ENCODE data around the gene NDRG3.

Gene NDRG3

DNA sequence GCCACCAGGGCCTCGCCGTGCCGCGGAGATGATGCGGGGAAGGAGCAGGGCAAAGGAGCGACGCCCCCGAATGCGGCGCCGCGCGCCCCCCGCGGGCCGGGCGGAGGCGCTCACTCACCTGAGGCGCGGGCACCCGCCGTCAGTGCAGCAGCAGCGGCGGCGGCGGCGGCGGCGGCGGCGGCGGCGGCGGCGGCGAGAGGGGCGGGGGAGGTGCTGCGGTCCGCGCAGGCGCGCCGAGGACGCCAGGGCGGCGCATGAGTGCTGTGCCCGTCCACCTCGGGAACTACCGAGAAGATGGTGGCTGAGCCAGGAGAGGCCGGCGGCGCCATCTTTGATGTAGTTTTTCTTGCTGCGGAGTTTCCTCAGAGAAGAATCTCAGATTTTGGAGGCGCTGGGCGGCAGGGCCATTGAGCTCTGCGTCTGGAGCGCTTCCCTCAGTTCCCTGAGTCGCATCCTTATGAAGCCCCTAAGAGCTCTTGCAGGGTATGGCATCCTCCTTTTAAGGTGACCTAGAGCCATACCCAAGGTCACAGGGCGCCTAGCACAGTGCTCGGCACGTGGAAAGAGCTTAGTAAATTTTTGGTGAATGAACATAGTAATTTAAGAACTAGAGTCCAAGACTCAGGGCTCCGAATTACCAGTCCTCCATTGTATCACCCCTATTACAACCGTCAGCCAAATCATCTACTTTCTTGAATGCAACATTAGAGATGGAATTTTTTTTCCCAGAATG lies at the start of gene NDRG3:
NDRG3 (minus strand) TSS at position 164 of the 733 bp plus-strand sequence. CDS start 24,355 bp downstream, outside the sequence.
- DNase-seq: peak; percentile 90

DNA sequence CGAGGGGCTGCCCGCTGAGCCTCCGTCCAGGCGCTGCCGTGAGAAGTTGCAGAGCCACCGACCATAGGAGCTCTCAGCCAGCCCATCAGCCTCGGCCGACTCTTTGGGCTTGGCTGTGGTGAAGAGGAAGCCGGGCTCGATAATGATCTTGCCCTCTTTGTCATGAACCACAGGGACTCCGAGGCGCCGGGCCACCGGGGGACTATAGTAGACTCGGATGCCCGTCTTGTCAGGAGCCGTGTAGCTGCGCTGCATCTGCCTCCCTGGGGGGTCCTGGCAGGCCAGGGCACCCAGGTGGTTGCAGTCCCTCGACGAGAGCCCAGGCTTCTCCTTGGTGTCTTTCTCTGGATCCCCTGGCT lies 48.2 kb upstream of the NDRG3 start:
- DNase-seq: no peak

- DNase-seq: no peak
These were observed 47.6 kb upstream of the NDRG3 start for GRCh38 chr20:36793294-36794115.

- DNase-seq: no peak
These were observed 46.5 kb upstream of the NDRG3 start for GRCh38 chr20:36792422-36792821.

DNA sequence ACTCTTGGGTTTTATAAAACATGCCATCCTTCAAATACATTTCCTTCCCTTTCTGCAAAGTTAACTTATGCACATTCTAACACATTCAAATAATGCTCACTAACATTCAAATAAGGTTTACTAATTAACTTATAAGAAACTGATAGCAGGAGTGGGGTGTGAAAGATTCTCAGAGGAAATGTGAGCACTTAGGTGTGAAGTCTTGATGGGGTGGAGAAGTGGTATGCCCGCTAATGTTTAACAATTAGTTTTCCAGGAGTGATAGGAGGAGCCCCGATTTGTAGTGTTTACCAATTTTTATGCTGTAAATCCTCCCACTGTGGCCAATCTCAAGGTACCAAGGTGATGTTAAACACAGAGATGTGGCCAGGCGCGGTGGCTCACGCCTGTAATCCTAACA lies 46.0 kb upstream of the NDRG3 start:
- DNase-seq: no peak

- no peak for DNase-seq
These were observed 40.8 kb upstream of the NDRG3 start for GRCh38 chr20:36786663-36787062.

- DNase-seq: no peak
These were observed 40.4 kb upstream of the NDRG3 start for GRCh38 chr20:36786246-36786645.

- DNase-seq: no peak
These were observed 39.4 kb upstream of the NDRG3 start for GRCh38 chr20:36785308-36785707.

DNA sequence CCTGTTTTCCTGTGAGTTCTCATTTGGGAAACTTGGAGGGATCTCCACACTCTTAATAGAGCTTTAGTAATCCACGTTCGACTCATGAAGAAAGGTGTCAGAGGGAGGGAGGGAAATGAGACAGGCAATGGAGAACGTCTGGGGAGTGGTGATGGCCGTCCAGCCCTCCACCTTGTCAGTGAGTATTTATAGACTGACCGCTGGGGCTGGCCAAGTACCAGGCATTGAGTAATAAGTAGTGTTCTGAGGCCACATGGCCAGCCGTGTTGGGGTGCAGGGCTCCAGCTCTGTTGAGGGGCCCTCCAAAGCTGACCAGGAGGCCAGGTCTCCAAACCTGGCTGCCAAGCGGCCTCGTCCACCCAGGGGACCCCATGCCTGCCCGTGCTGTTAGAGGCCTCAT lies 39.0 kb upstream of the NDRG3 start:
- no peak for DNase-seq

DNA sequence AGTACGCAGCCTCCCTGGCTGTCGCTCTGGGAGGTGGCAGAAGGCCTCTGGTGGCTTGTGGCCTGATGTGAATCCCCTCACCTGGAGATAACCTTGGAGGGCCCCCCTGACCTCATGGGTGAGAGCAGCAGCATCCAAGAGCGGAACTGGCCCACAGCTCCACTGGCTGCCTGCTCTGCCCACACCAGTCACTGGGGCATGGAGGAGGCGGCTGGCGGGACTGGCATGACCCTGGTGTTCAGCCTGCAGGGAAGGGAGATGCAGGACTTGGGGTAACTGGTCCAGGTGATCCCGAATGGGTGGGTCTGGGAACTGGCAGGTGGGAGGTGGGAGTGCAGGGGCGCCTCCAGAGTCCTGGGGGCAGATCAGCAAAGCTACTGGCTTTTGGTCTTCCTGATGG lies 38.2 kb upstream of the NDRG3 start:
- no peak for DNase-seq

- DNase-seq: no peak
These were observed 33.8 kb upstream of the NDRG3 start for GRCh38 chr20:36779656-36780025.

GRCh38 chr20:36778831-36779655 lies 33.2 kb upstream of the NDRG3 start:
- no peak for DNase-seq

DNA sequence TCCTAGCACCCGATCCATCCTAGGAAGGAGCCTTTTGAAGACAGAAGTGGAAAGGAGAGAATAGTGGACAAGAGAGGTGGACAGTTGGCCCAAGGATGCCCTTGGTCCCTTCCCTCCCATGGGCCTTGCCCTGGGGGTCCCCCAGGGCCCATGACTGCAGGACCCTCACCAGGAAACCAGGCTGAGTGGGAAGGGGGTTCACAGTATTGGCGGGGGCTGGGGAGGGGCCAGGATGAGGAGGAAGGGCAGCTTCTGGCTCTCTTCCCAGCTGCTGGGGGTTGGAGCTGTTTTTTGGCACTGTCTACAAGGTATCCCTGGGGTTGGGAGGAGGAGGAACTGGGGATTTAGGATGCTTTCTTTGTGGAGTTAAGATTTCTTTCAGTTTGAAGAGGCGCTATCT lies 31.7 kb upstream of the NDRG3 start:
- DNase-seq: no peak

- DNase-seq: no peak
These were observed 31.3 kb upstream of the NDRG3 start for GRCh38 chr20:36777167-36777566.

GRCh38 chr20:36775826-36776225 lies 29.9 kb upstream of the NDRG3 start:
- no peak for DNase-seq

DNA sequence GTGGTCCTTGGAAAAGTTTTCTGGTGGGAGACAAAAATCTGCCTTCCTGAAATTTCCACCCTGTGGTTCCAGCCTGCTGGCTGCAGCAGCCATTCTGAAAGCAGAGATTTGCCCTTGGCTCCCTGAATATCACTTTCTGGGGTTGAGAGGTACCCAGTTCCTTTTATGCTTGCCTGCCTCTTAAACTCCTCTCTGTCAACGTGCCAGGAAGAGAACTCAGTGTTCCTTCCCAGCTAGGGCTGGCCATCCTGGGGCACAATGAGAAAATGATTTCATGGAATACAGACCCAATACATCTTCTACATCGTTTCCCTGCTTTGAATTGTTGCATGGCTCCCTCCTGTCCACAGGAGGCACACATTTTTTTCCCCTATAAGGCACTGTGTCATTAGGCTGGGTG lies 29.3 kb upstream of the NDRG3 start:
- DNase-seq: no peak

GRCh38 chr20:36773597-36774390 lies 27.9 kb upstream of the NDRG3 start, which contains the start of gene DSN1:
Gene DSN1 (minus strand): TSS chr20:36773763. CDS start chr20:36771458, 2,305 bp downstream.
- peak; percentile 98 for DNase-seq

GRCh38 chr20:36773107-36773596 lies 27.3 kb upstream of the NDRG3 start:
- no peak for DNase-seq

DNA sequence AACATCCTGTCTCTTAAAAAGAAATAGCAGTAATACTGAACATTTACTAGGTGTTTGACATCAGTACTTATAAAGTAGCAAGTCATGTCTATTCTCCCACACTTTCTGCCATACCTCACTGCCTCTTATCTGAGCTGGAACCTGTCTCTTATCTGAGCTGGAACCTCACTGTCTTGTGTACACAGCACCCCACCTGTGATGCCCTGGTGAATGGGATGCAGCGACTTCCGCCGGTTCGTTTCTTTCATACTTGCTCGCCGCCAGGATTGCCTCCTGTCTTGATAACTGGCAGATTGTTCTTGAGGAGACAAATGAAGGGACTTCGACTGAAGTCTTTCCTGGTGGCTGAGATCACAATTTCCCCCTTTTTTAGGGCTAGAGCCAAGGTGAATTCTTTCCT lies 24.8 kb upstream of the NDRG3 start:
- no peak for DNase-seq

- no peak for DNase-seq
These were observed 23.0 kb upstream of the NDRG3 start for GRCh38 chr20:36768768-36769430.

GRCh38 chr20:36761125-36761524 lies 15.2 kb upstream of the NDRG3 start:
- no peak for DNase-seq

DNA sequence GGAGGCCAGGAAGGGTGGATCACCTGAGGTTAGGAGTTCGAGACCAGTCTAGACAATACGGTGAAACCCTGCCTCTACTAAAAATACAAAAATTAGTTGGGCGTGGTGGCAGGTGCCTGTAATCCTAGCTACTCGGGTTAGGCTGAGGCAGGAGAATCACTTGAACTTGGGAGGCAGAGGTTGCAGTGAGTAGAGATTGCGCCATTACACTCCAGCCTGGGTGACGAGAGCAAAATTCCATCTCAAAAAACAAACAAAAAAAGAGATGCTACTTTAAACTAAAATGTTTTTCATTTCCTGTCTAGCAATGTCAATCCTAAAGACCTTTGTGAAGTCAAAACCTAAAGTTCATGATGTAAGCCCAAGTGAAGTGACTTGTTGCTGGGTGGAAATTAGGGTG lies 14.8 kb upstream of the NDRG3 start:
- no peak for DNase-seq

Measured in activated CD4-positive, alpha-beta T cell treated with anti-CD3 and anti-CD28 coated beads, Interleukin-2, amount 50 U/mL, for 1 hour (primary cell).